ENCODE results near the gene ZNF697.
"Not testable (repeated sequence)": the region's sequence is repeated elsewhere in the genome, so short reads cannot be mapped to it uniquely, and the experiment has no call there.

DNA sequence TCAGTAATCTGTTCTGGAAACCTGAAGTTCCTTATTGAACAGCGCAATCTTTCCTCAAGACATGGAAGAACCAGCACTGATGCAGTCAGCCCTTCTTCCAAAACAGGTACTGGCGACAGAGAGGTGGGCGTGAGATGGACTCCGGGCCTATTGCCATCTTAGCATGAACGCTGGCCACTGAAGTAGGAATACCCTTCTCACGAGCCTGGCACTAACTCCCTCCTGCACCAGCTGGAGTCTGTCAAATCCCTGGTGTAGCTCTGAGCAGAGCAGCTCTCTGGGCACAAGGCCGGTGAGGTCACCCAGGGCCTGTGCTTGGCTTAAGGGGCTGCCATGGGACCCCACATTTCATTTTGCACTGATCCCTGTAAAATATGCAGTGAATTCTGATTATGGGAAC lies 33.0 kb downstream of the ZNF697 start:
- not testable (repeated sequence) for TF ChIP-seq CTCF (IDR thresholded peaks at IDR 0.05); POLR2AphosphoS5 (IDR thresholded peaks at IDR 0.05); POLR2A (IDR thresholded peaks at IDR 0.05; ENCODE audit: low read depth); EP300 (IDR thresholded peaks at IDR 0.05)
